Osteocyte (in vitro differentiated cells): ENCODE measurements around the gene LCOR. TPM values are rescaled to one million over a fixed set of nuclear protein-coding genes. Genes with fewer than 3 reads are reported as not detected.

Experiments used
- DNase-seq: peaks from one replicate; pipeline ENCODE4 v3.0.0; 2021; ENCODE audit warnings: mixed read lengths; ENCODE audit not compliant: unreplicated experiment; ENCODE audit errors: extremely low spot score
- H3K27ac Mint-ChIP-seq: one replicate; pipeline ENCODE4 v1.8.0; 2021; ENCODE audit warnings: mild to moderate bottlenecking, mixed read lengths; ENCODE audit not compliant: unreplicated experiment
- H3K27me3 Mint-ChIP-seq: one replicate; pipeline ENCODE4 v1.8.0; 2021; ENCODE audit warnings: mixed read lengths; ENCODE audit not compliant: unreplicated experiment
- H3K36me3 Mint-ChIP-seq: one replicate; pipeline ENCODE4 v1.8.0; 2021; ENCODE audit warnings: mixed read lengths; ENCODE audit not compliant: unreplicated experiment
- H3K4me1 Mint-ChIP-seq: one replicate; pipeline ENCODE4 v1.8.0; 2021; ENCODE audit warnings: mixed read lengths; ENCODE audit not compliant: unreplicated experiment
- H3K4me3 Mint-ChIP-seq: one replicate; pipeline ENCODE4 v1.8.0; 2021; ENCODE audit warnings: mild to moderate bottlenecking, moderate library complexity, mixed read lengths; ENCODE audit not compliant: unreplicated experiment
- H3K9me3 Mint-ChIP-seq: one replicate; pipeline ENCODE4 v1.8.0; 2021; ENCODE audit warnings: mixed read lengths; ENCODE audit not compliant: unreplicated experiment
- CTCF ChIP-seq: fragments of 200-600 bp; sonication (generic); IDR thresholded peaks from 2 replicates; pipeline ENCODE4 v1.5.0; 2021; ENCODE audit warnings: antibody characterized with exemption, mild to moderate bottlenecking, moderate library complexity
- total RNA-seq: library from RNA; stranded (reverse); gene quantifications from 2 replicates; pipeline ENCODE4 v1.2.1, GENCODE V29; 2021

The LCOR gene
- total RNA-seq, 1 donor from 2014 or later, result 22.6 TPM

- peaks cover 69% of the 10 kb centered on the region for H3K4me1 Mint-ChIP-seq
- no peaks in the 10 kb centered on the region for H3K9me3 Mint-ChIP-seq
- H3K27me3 Mint-ChIP-seq, result no peaks in the 10 kb centered on the region
- H3K27ac Mint-ChIP-seq, result no peak overlapping the region
- TF ChIP-seq CTCF, result no peak
- no peaks in the 10 kb centered on the region for H3K36me3 Mint-ChIP-seq
- H3K4me3 Mint-ChIP-seq, result no peak overlapping the region
- DNase-seq, result no peak
These were observed 6.4 kb downstream of the LCOR start for GRCh38 chr10:96838529-96838928.

- peaks cover 53% of the 10 kb centered on the region for H3K4me1 Mint-ChIP-seq
- no peak overlapping the region for H3K4me3 Mint-ChIP-seq
- H3K9me3 Mint-ChIP-seq, result no peaks in the 10 kb centered on the region
- peak overlapping the region; percentile 68 for H3K27ac Mint-ChIP-seq
- TF ChIP-seq CTCF, result no peak
- no peaks in the 10 kb centered on the region for H3K36me3 Mint-ChIP-seq
- DNase-seq, result no peak
- no peaks in the 10 kb centered on the region for H3K27me3 Mint-ChIP-seq
These were observed 8.9 kb downstream of the LCOR start for GRCh38 chr10:96840841-96841518.

GRCh38 chr10:96842896-96843723 lies 11.0 kb downstream of the LCOR start:
- Mint-ChIP-seq H3K4me3 (no peak overlapping the region), H3K27ac (peak overlapping the region; percentile 54), H3K27me3 (no peaks in the 10 kb centered on the region), H3K36me3 (no peaks in the 10 kb centered on the region), H3K9me3 (no peaks in the 10 kb centered on the region), H3K4me1 (peaks cover 52% of the 10 kb centered on the region)
- no peak for TF ChIP-seq CTCF
- DNase-seq, result no peak

GRCh38 chr10:96843823-96844222 lies 11.7 kb downstream of the LCOR start:
- no peak for TF ChIP-seq CTCF
- H3K27me3 Mint-ChIP-seq, result no peaks in the 10 kb centered on the region
- H3K27ac Mint-ChIP-seq, result peak overlapping the region; percentile 29
- H3K36me3 Mint-ChIP-seq, result no peaks in the 10 kb centered on the region
- no peak for DNase-seq
- H3K4me3 Mint-ChIP-seq, result no peak overlapping the region
- H3K9me3 Mint-ChIP-seq, result no peaks in the 10 kb centered on the region
- peaks cover 52% of the 10 kb centered on the region for H3K4me1 Mint-ChIP-seq

GRCh38 chr10:96846395-96846794 lies 14.3 kb downstream of the LCOR start:
- TF ChIP-seq CTCF, result no peak
- Mint-ChIP-seq H3K9me3 (no peaks in the 10 kb centered on the region), H3K27ac (no peak overlapping the region), H3K4me1 (peaks cover 58% of the 10 kb centered on the region), H3K27me3 (no peaks in the 10 kb centered on the region), H3K36me3 (no peaks in the 10 kb centered on the region), H3K4me3 (no peak overlapping the region)
- no peak for DNase-seq
